Central memory CD4-positive, alpha-beta T cell (primary cell): ENCODE measurements around the gene LDB3.
"Not testable (repeated sequence)": the region's sequence is repeated elsewhere in the genome, so short reads cannot be mapped to it uniquely, and the experiment has no call there.

ENCODE experiments used
- DNase-seq: peaks from one replicate; pipeline ENCODE4 v3.0.0; 2022
- total RNA-seq, 3 experiments: gene quantifications; one replicate each; lab custom pipeline; 2026; lab: John Stamatoyannopoulos, UW

Gene LDB3, protein sequence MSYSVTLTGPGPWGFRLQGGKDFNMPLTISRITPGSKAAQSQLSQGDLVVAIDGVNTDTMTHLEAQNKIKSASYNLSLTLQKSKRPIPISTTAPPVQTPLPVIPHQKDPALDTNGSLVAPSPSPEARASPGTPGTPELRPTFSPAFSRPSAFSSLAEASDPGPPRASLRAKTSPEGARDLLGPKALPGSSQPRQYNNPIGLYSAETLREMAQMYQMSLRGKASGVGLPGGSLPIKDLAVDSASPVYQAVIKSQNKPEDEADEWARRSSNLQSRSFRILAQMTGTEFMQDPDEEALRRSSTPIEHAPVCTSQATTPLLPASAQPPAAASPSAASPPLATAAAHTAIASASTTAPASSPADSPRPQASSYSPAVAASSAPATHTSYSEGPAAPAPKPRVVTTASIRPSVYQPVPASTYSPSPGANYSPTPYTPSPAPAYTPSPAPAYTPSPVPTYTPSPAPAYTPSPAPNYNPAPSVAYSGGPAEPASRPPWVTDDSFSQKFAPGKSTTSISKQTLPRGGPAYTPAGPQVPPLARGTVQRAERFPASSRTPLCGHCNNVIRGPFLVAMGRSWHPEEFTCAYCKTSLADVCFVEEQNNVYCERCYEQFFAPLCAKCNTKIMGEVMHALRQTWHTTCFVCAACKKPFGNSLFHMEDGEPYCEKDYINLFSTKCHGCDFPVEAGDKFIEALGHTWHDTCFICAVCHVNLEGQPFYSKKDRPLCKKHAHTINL
- 0.05 to 0.39 (median 0.07) reads per million in 3 experiments for total RNA-seq

DNA sequence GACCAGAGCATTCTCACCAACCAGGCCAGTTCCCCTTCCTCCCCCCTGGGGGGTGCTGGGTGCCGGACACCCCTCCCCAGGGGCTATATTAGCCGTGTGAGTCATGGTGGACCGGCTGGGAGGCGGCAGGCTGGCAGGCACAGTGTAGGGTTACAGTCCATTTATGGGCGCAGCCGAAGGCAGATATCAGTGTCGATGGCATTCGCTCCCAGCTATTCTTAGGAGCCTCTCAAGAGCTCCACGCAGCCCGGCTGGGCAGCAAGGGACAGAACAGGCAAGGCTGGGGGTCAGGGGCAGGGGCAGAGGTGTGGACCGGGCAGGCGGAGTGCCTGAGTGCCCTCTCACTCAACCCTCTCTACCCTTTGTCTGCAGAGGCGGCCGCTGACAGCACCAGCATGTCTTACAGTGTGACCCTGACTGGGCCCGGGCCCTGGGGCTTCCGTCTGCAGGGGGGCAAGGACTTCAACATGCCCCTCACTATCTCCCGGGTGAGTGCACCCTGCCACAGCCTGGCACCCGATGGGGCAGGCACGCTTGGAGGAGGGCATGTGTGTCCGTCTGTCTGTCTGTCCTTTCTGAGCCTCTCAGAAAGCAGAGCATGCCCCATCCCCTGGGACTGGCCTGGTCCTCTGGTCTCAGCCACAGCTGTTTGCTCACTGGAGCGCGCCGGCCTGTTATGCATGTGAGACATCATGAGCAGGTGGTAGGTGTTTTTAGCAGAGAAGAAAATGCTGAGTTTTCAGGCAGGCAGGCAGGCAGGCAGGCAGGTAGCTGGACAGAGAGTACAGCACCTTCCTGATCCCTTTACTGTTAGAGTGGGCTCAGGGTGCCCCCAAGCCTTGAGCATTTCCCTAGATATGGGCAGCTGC is at the start of gene LDB3:
LDB3 (plus strand) TSS at position 215 of the 869 bp plus-strand sequence; CDS start at position 396, 181 bp downstream.
- DNase-seq: no peak

DNA sequence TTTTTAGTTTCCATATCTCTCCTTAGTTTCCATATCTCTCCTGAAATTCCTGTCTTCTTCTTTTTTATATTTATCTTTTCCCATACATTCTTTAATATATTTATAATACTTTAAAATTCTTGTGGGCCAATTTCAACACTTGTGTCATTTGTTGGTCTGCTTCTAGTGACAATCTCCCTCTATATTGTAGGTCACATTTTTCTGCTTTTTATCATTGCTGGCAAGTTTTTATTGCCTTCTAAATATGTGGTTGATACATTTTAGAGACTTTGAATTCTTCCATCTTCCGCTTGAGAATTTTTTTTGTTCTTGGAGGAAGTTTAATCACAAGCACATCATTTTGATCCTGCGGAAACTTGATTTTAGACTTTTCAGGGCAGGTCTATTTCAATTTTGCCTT is 40.0 kb upstream of the LDB3 start:
- DNase-seq: no peak

DNA sequence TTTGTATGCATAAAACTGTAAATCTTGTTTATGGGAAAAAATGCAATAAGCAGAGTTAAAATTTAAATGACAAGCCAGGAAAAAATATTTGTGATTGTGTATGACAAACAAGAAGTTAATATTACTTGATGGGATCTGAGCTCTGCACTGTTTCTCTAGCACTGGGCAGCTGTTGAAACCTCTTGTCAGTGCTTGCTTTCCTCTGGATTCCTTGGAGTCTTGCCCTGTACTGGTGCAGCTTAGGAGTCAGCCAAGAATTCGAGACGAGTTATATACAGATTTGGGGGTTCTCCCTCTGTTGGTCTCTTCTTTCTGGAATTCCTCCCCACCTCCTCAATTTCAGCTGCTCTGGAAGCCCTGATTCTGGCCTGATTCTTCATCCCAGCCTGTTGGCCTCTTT is 38.2 kb upstream of the LDB3 start:
- DNase-seq: no peak

DNA sequence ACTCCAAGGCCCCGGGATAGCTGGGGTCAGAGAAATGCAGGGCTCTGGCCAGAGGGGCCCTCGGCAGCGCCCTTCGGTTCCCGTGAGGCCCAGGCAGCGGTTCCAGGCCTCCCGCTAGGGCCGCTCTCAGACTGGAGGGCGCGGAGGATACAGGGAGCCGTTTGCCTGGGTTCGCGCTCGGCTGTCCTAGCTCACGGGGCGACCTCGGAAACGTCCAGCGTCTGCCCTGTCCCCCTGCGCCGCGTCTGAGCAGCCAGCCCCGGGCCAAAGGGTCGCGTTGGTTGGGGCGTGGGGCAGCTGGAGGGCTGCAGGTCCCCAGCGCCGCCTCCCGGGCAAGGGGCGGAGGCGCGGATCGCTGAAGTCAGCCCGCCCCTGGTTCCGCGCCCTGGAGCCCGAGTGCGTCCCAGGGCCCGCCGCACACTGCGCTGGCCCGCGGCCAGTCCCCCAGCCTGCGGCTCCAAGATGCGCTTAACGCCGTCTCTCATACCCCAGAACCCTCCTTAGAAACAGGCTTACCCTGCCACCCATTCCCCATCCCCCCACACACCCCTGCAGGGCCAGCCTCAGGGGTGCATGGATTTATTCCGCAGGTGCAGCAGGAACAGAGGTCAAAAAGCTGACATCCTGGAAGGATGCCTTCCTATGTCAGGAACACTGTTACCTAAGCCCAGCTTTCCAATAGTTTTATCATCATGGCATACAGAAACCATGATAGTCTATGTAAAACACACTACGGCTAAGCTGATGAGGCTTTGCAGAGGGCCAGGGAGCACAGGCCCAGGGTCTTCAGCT is 36.1 kb upstream of the LDB3 start:
- no peak for DNase-seq

DNA sequence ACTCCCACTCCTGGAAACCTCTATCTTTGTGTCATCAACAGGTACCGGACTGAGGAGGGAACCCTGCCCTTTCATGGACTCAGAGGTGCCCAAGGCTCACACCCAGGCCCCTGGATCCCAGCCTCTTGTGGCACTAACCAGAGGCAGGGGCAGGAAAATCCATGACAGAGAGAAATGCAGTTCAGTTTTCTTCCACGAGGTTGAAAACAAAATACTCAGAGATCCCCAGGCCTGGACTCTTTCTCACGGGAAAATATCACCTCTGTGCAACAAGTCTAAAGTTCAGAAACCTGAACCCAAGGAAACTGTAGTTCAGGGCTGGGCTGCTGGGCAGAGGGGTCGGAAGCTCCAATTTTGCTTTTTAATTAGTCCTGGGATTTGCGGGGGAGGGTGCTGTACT is 35.4 kb upstream of the LDB3 start:
- no peak for DNase-seq

DNA sequence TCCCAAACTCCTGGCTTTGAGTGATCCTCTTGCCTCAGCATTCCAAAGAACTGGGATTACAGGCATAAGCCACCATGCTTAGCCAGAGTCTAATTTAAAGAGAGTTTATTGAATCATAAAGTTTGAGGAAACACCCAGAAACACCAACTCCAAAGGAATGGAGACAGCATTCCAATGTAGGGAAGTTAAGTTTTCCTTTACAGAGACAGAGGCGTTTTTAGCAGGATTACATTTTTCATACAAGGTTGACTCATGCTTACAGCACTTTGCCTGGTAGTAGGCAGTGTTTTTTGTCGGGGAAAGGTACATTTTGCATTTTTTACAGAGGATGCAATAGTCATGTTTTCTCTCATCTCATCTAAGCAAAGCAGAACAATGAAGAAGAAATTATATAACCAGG is 32.9 kb upstream of the LDB3 start:
- no peak for DNase-seq

DNA sequence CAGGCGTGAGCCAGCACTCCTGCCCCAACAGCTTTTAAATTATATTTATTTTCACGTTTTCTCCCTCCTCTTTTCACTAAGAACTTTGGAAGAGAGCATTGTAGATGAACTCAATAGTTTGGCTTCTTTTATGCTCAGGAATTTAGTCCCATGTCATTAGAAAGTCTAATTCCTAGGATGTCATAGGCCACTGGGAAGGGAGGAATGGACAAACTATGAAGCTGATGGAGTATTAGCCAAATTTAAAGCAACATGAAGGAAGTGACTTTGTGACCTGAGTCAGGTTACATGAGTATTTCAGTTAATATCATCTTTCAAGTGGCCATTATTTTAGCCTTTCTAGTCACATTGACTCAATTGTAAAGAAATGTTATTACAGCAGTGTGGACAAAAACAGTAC is 32.0 kb upstream of the LDB3 start:
- DNase-seq: no peak

DNA sequence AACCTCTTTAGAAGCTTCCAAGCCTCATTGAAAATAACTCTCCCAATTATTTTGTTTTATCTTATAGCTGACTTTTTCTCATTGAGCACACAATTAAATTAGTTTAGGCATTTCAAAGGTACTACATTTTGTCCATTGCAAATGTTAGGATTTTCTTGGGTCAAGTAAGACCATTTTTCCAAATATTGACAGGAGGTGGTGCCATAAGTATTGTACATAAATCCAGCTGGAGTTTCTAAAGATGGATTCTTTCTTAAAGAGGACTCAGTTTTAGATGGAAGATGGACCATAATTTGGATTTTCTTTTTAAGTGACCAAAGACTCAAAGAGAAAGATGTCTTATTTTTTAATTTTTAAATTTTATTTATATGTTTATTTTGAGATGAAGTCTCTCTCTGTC is 26.3 kb upstream of the LDB3 start:
- no peak for DNase-seq

DNA sequence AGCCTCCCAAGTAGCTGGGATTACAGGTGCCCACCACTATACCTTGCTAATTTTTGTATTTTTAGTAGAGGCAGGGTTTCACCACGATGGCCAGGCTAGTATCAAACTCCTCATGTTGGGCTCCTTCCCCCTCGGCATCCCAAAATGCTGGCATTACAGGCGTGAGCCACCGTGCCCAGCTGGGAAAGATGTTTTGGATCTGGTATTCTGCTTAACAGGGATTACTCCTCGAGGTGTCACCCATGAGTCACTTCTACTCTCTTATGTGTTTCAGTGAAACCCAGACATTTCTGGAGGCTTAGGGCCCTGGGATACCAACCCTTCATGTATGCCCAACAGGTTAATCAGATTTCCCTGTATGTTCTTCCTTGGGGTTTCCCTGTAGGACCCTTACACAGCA is 25.8 kb upstream of the LDB3 start:
- no peak for DNase-seq

DNA sequence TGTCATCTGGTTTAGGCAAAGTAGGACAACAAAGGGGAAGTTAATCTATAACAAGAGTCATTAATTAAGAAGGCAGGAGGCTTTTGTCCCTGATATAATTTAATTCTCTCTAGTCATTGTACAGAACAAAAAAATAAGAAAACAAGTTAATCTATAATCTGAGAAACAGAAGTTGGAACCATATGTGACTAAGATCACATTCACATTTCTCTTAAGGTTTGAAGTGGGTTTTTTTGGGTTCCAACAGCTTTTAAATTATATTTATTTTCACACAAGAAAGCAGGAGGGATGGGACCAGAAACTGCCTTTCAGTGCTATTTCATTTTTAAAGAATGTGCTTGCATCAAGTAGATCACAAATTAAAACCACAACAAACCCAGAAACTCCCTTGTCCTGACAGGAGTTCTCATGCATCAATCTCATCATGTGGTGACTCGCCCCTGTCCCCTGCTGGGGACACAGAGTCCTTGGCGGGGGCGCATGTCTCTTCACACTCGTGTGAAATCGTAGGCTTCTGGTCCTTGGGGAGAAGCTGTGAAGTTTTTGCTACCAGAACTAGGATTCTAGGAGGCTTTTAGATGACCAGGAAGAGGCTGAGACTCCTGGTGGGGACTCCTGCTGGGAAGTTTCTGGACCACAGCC is 24.0 kb upstream of the LDB3 start:
- no peak for DNase-seq

DNA sequence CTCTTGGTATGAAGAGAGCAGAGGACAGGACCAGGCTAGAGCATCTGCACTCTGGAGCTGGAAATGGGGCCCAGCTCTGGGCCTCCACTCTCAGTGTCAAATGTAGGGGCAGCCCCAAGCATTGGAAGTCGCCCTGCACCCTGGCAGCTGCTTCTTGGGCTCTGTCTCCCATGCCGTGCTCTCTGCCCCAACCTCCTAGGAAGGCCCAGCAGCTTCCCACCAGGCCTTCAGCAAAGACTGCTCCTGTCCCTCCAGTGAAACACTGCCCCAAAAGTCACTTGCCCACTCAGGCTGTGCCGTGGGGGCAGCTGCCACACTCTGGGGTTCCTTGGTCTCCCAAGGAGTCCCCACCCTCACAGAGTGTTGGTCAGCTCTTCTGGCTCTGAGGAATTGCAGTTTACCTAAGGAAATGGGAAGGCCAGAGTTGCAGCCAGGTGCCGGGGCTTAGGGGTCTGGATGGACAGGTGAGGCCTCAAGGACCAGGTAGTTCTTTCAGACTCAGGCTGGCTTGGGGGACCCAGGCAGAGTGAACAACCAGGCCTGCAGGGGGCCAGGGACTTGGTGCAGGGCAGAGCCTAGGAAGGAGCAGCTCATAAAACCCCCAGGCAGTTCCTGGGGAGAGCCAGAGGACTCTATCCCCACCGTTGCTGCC is 23.4 kb upstream of the LDB3 start:
- no peak for DNase-seq

DNA sequence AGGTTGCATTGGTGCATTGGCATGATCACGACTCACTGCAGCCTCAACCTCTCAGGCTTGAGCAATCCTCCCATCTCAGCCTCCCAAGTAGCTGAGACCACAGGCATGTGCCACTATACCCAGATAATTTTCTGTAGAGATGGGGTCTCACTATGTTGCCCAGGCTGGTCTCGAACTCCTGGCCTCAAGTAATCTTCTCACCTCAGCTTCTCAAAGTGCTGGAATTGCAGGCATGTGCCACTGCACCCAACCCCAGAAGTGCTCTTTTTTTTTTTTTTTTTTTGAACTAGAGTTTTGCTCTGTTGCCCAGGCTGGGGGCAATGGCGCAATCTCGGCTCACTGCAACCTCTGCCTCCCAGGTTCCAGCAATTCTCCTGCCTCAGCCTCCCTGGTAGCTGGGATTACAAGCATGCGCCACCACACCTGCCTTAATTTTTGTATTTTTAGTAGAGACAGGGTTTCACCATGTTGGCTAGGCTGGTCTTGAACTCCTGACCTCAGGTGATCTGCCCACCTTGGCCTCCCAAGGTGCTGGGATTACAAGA is 22.6 kb upstream of the LDB3 start:
- not testable (repeated sequence) for DNase-seq

DNA sequence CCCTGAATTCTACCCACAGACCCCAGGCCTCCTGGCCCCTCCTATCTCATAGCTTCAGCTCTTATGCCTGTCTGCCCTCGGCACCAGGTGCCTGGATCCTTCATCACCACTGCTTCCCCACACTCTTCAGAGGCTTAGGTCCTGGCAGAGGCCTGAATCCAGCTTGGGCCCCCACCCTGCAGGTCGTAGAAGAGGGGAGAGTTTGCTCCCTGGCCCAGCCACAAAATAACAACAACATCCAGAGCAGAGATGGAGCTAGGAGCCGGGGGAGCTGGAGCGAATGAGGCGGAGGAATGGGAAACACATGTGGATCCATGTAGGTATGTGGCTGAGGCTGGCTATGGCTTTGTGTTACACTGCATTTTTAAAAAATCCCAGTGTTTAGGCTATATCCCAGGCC is 21.8 kb upstream of the LDB3 start:
- no peak for DNase-seq

DNA sequence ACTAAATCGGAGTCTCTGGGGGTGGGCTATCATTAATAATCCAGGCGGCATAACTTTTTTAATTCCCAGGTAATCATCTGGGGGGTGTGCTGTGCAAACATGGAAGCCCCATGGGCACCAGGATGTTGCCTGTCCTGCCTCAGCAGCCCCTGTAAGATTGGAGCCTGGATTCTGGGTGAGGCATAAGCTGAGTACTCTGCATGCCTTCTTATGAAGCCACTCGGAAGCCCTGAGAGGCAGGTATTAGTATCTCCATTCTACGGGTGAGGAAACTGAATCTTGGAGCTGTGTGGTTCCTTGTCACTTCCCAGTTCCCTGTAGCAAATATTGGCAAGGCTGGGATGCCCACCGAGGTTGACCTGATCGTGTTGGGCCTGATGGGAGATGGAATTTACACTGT is 21.4 kb upstream of the LDB3 start:
- DNase-seq: no peak

DNA sequence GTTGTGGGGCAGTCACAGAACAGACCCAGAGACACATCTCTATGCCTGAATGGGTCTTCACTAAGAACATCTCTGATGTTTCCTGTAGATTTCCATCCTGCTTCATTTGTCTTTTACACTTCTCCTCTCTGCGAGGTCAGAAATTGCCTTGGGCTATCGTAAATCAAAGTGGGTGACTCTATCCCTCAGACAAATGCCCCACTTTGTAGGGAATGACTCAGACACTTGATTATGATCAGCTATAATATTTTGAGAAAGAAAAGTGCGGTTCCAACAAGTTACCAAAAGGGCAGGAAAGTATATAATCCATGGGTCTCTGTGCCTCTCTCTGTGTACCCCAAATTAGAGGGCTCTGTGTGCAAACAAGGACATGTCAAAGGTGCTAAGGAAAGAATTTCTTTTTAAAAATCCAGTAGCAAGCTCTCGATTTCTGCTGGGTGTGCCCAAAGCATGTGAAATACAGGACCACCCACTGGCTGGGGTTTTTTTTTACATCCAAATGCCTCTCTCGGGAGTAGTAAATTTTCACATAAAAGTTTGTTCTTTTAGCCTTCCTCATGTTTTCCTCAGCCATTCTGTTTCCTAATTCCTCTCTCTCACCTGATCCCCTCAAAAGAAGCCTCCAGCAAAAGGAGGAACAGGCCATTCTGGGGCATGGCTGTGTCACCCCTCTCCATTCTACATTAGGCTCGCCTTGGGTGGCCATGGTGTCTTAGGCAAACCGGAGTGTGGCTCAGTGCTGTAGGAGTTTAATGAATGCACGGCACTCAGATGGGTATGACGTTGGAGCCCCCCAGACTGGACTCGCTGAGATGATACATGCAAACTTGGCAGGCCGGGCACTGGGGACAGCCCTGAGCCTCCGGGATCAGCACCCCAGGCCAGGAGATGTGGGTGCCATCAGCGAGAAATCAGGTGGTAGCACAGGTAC is 20.3 kb upstream of the LDB3 start:
- DNase-seq: no peak

DNA sequence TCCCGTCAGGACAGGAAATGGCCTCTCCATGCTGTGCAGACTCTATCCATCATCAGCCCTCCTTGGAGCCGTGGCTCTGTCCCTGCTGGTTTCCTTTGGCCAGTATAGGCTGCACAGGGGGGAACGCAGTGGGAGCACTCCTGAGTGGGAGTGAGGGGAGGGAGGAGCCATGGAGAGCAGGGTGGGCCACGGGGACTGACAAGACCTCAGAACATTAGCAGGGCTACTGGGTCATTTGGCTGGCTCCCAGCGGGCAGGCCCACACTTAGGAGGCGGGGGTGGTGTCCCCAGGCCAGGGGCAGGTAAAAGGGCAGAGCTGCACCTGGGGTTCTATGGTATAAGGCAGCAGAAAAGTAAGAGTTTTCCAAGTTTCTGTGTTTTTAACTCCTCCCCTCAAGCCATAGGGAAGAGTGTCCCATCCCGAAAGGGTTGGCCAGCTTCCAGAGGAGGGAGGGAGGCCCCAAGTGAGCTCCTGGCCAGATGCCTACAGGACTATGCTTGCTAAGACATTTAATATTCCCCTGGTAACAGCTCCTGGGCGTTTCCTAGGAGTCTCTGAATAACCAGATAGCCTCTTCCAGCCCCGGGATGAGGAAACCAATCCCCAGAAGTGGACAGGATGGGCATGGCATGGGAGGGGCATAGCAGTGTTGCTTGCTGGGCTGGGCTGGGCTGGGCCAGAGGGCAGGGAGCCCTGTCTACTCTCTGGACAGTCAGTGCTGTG is 19.4 kb upstream of the LDB3 start:
- DNase-seq: no peak

DNA sequence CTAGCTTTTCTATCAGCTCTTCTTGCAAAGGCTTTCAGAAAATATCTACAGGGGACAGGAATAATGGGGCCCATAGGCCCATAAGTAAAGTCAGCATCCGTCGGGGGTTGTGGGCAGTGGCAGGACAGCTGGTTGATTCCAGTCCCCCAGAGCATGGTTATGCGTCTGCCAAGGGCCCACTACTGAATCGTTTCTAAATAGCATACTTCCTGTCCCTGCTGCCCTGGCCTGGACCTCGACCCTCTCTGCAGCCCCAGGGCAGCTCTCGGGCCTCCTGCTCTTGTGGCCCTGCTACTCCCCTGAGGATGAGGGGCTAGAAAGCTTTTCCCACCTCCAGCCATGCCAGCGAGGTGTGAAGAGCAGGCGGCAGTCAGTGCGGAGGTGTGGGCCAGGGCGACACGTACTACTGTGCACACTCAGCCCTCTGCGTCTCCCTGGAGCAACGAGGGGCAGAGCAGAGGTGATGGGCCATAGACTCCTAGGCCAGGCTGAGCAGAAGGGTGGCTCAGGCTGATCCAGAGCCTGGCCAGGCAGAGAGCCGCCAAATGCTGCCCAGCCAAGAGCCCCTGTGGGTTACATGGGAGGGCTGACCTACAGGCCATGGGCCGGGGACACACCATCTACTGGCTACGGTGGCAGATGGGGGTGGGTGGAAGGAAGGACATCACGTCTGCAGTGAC is 18.7 kb upstream of the LDB3 start:
- DNase-seq: no peak

DNA sequence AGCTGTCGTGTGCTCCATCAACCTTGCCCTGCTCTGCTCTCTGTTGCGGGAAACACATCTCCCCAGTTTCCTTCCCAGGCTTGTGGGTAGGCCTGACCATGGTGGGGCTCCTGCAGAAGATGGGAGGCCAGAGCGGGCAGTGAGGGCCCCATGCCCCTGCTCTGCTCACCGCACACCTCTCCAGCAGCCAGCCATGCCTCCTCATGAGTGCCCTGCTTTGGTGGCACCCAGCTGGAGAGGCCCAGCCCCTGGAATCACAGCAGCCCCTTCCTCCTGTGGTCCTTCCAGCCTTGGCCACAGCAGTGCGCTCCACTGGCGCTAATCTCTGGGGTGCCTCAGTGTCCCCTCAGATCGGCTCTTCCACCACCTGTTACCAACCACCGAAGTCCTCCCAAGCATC is 18.2 kb upstream of the LDB3 start:
- DNase-seq: no peak
